GM19023 (cell line): ENCODE data around the gene KDM3A.

ENCODE experiments used
- ATAC-seq: cut with Tn5 transposase; IDR thresholded peaks from one replicate; pipeline ENCODE4 v1.9.1; 2021; ENCODE audit warnings: mild to moderate bottlenecking, moderate library complexity; ENCODE audit not compliant: unreplicated experiment

KDM3A gene

GRCh38 chr2:86512034-86512433 lies 70.9 kb downstream of the KDM3A start:
- ATAC-seq, result no peak

GRCh38 chr2:86512892-86513291 lies 71.7 kb downstream of the KDM3A start:
- no peak for ATAC-seq

- ATAC-seq, result no peak
These were observed 72.9 kb downstream of the KDM3A start for GRCh38 chr2:86513948-86514660.

- no peak for ATAC-seq
These were observed 77.3 kb downstream of the KDM3A start for GRCh38 chr2:86518481-86518880.

- no peak for ATAC-seq
These were observed 78.2 kb downstream of the KDM3A start for GRCh38 chr2:86519349-86519748.

- ATAC-seq, result no peak
These were observed 79.0 kb downstream of the KDM3A start for GRCh38 chr2:86520153-86520552.

- no peak for ATAC-seq
These were observed 80.8 kb downstream of the KDM3A start for GRCh38 chr2:86521922-86522321.

- no peak for ATAC-seq
These were observed 81.5 kb downstream of the KDM3A start for GRCh38 chr2:86522711-86523110.

- ATAC-seq, result no peak
These were observed 82.3 kb downstream of the KDM3A start for GRCh38 chr2:86523491-86523890.

- ATAC-seq, result no peak
These were observed 84.5 kb downstream of the KDM3A start for GRCh38 chr2:86525421-86526340.

GRCh38 chr2:86533589-86533988 lies 92.4 kb downstream of the KDM3A start:
- ATAC-seq, result no peak

- ATAC-seq, result no peak
These were observed 100.2 kb downstream of the KDM3A start for GRCh38 chr2:86541334-86541733.
